Muscle of back (tissue), 11 donors: Measurements from ENCODE around the gene MME. TPM values are rescaled to one million over a fixed set of nuclear protein-coding genes. Genes with fewer than 3 reads are reported as not detected.
A peak's percentile ranks its signal among the peaks of the same experiment; 100 is the strongest.

Experiments
- DNase-seq, 3 donors: peaks; one replicate each; pipeline versions ENCODE4 v3.0.0 to v3.0.0-alpha.2; 2013
- polyA plus RNA-seq, 10 donors: library from polyadenylated mRNA; unstranded; fragments of 120-200 nt; gene quantifications; one replicate each; pipeline ENCODE4 v1.2.1, GENCODE V29; 2013; ENCODE audit not compliant: insufficient read length in 10 of 10

Gene MME
- polyA plus RNA-seq, 10 donors = 5.4 to 29.5 (median 14.5) TPM

DNA sequence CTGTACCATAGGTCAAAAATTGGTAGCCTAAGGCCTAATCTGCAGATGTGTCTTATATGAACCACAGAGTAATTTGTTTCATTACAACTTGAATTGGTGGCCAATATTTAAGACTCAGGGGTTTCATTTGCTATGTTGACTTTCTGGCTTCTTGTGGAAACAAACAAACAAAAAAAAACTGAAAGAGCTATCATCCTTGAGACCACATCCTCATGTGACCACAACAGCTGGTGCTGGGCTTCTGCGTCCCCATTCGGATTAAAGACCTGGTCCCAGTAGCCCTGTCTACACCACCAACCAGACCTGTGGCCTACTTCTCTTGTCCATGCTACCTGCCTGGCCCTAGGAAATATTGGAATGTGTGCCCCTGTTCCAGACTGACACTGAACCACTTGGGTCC is 151.7 kb downstream of the MME start:
- DNase-seq = no peak

DNA sequence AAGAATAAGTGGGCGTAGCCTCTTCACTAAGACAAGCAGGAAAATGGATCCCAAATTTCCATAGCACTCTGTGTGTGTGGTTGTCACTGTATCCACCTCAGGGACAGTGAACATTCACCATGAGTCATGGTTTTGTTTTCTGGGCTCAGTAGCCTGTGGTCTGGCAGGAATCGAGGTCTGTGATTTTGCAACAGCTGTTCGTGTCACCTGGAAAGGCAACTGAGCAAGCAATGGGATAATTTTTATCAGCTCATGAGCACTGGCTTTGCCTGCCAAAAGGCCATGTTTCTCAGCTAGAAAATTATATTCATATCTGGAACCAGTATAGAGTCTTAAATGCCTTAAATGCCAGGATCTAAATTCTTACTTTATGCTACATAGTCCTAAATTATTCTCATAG is 152.5 kb downstream of the MME start:
- DNase-seq = peak; percentile 86 to 92 (median 91)

GRCh38 chr3:155233213-155233612 is 153.1 kb downstream of the MME start:
- peak; percentile 69 to 80 (median 74) for DNase-seq

Other genes starting within 250 kb of the MME start
- gene STRIT1, start 213.4 kb downstream of the MME start, polyA plus RNA-seq = 10 to 100 TPM; 13.5 to 82.6 (median 46.8) TPM